Measurements from ENCODE around the gene RPS6KC1.

GRCh38 chr1:213227458-213227857, 176.4 kb downstream of the RPS6KC1 start:
- TF ChIP-seq CTCF (conservative IDR thresholded peaks at IDR 0.05; ENCODE audit: low read length) (no peak), EZH2phosphoT487 (IDR thresholded peaks at IDR 0.05; ENCODE audit: borderline replicate concordance, low read depth, low read length) (no peak)
